ENCODE results near the gene RABL3.
"Not testable (repeated sequence)": the region's sequence is repeated elsewhere in the genome, so short reads cannot be mapped to it uniquely, and the experiment has no call there.

The RABL3 gene

DNA sequence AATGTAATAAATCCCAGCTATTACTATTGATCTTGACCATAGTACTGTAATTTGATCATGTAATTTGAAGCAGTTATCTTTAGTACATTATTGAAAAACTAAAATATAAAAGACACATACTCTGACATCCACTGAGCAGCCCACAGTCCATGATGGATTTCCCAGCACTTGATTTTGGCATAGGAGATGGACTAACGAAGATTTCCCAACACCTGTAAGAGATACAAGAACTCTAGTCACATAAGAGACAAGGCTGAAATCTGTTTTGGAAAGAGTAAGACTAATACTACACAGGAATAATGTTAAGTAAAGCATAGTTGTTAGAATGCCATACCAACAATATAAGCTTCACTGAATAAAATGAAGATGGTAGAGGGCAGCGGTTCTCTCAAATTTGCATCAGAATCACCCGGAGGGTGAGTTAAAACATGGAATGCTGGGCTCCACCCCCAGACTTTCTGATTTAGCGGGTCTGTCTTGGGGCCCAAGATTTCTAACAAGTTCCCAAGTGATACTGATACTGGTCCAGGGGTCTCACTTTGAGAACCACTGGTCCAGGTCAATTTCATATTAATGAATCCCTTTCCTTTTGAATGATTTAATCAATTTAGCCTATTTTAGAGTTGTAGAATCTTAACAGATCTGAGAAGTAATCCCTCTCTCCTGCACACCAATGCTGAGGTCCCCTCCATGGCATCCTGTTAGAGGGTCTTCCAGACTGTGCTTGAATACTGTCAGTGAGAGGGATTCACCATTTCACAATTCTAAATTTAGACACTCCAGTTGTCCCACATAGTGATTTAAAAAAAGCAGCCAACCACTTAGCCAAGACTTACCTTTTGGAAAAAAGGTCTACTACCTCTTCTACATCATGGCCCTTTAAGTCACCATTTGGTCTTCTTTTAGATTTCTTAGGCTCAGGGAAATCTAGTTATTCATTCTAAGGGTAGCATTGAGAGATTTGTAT, 11.5 kb downstream of the RABL3 start (continued):
- TF ChIP-seq, protein P1, sequence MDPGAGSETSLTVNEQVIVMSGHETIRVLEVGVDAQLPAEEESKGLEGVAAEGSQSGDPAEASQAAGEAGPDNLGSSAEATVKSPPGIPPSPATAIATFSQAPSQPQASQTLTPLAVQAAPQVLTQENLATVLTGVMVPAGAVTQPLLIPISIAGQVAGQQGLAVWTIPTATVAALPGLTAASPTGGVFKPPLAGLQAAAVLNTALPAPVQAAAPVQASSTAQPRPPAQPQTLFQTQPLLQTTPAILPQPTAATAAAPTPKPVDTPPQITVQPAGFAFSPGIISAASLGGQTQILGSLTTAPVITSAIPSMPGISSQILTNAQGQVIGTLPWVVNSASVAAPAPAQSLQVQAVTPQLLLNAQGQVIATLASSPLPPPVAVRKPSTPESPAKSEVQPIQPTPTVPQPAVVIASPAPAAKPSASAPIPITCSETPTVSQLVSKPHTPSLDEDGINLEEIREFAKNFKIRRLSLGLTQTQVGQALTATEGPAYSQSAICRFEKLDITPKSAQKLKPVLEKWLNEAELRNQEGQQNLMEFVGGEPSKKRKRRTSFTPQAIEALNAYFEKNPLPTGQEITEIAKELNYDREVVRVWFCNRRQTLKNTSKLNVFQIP (CRISPR knock-in tag; IDR thresholded peaks at IDR 0.05; ENCODE audit: borderline replicate concordance, low read depth): no peak
- no peak for TF ChIP-seq BACH2 (CRISPR knock-in tag; IDR thresholded peaks at IDR 0.05; ENCODE audit: borderline replicate concordance)
- no peak for TF ChIP-seq RARB (CRISPR knock-in tag; IDR thresholded peaks at IDR 0.05)

- TF ChIP-seq OSR1 (CRISPR knock-in tag; IDR thresholded peaks at IDR 0.05) (no peak), ISL1 (CRISPR knock-in tag; IDR thresholded peaks at IDR 0.05) (peak; percentile 55), TSHZ2 (CRISPR knock-in tag; IDR thresholded peaks at IDR 0.05) (no peak), CSDC2 (CRISPR knock-in tag; IDR thresholded peaks at IDR 0.05) (no peak), SNAI2 (CRISPR knock-in tag; IDR thresholded peaks at IDR 0.05) (no peak), CREB5 (CRISPR knock-in tag; IDR thresholded peaks at IDR 0.05; ENCODE audit: low read depth) (no peak)
- TF ChIP-seq, protein P1 (CRISPR knock-in tag; IDR thresholded peaks at IDR 0.05; ENCODE audit: borderline replicate concordance, low read depth): no peak
- no peak for ATAC-seq
Measured at GRCh38 chr3:120726791-120727190, 15.5 kb downstream of the RABL3 start.

DNA sequence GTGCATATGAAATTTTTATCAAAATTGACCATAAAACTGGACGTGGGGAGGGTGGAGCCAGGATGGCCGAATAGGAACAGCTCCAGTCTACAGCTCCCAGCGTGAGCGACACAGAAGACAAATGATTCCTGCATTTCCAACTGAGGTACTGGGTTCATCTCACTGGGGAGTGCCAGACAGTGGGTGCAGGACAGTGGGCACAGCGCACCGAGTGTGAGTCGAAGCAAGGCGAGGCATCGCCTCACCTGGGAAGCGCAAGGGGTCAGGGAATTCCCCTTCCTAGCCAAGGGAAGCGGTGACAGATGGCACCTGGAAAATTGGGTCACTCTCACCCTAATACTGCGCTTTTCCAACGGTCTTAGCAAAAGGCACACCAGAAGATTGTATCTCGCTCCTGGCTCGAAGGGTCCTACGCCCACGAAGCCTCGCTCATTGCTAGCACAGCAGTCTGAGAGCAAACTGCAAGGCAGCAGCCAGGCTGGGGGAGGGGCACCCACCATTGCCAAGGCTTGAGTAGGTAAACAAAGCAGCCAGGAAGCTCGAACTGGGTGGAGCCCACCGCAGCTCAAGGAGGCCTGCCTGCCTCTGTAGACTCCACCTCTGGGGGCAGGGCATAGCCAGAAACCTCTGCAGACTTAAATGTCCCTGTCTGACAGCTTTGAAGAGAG, 23.0 kb downstream of the RABL3 start:
- ATAC-seq: not testable (repeated sequence)

DNA sequence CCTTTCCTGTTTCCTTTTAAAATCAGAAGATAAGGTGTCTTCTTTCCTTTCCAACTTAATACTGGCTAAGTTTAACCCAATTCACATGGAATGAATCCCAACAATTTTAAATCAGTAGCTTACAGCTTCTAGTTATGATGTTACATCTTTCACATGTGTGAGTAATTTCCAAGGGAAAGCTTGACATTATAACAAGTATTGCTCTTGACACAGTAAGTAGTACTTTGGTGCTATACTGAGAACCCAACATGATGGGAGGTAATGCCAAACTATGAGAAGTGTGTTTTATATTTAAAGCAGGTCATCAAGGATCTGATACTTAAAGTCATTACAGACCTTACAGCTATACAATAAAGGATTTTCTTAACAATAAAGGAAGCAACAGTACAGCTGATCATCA, 29.1 kb downstream of the RABL3 start:
- peak; percentile 51; the same call in 1 of the 3 replicates for ATAC-seq
- TF ChIP-seq ZFP3 (CRISPR knock-in tag; IDR thresholded peaks at IDR 0.05) (no peak), ESRRG (CRISPR knock-in tag; IDR thresholded peaks at IDR 0.05) (no peak), ZC3H10 (CRISPR knock-in tag; IDR thresholded peaks at IDR 0.05) (no peak), ZFP30 (CRISPR knock-in tag; IDR thresholded peaks at IDR 0.05) (no peak), ZNF70 (CRISPR knock-in tag; IDR thresholded peaks at IDR 0.05) (no peak), PATZ1 (CRISPR knock-in tag; IDR thresholded peaks at IDR 0.05; ENCODE audit: borderline replicate concordance) (no peak), ZNF8 (CRISPR knock-in tag; IDR thresholded peaks at IDR 0.05) (no peak), CREB5 (CRISPR knock-in tag; IDR thresholded peaks at IDR 0.05; ENCODE audit: low read depth) (no peak), TCF4 (CRISPR knock-in tag; IDR thresholded peaks at IDR 0.05; ENCODE audit: borderline replicate concordance) (no peak), ZNF565 (CRISPR knock-in tag; conservative IDR thresholded peaks at IDR 0.05; ENCODE audit: low read depth) (no peak), BACH2 (CRISPR knock-in tag; IDR thresholded peaks at IDR 0.05; ENCODE audit: borderline replicate concordance) (no peak), ISL1 (CRISPR knock-in tag; IDR thresholded peaks at IDR 0.05) (no peak), OSR1 (CRISPR knock-in tag; IDR thresholded peaks at IDR 0.05) (no peak), TOX (CRISPR knock-in tag; IDR thresholded peaks at IDR 0.05; ENCODE audit: borderline replicate concordance) (no peak), GLIS3 (CRISPR knock-in tag; IDR thresholded peaks at IDR 0.05) (no peak)
- TF ChIP-seq, protein P1 (CRISPR knock-in tag; IDR thresholded peaks at IDR 0.05; ENCODE audit: borderline replicate concordance, low read depth): no peak

All from SK-N-SH treated with all-trans-retinoic acid at 6 μM for 48 hours (cell line).